ENCODE data around the gene RUFY2. TPM values are rescaled to one million over a fixed set of nuclear protein-coding genes. Genes with fewer than 3 reads are reported as not detected.

RUFY2 gene
- total RNA-seq, 2 donors from 2014 or later, result 27.5 to 44.0 TPM

DNA sequence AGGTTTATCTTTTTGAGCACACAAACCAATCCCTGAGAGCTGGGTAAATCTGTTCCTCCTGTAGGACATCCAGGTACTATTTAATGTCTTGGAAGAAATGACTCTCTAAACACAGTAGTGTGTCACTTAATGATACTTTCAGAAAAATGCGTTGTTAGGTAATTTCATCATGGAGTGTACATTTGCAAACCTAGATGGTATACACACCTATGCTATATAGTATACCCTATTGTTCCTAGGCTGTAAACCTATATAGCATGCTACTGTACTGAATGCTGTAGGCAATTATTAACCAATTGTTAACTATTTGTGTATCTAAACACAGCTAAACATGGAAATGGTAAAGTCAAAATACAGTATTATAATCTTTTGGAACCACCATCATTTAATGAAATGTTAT lies 10.1 kb downstream of the RUFY2 start:
- Histone ChIP-seq H3K27ac (no peak overlapping the region), H3K9me3 (no peaks in the 10 kb centered on the region), H3K4me3 (no peak overlapping the region), H3K36me3 (peaks cover 27% of the 10 kb centered on the region), H3K4me1 (ENCODE audit: control insufficient read depth in 1 of 2, low read depth in 2 of 2) (no peaks in the 10 kb centered on the region), H3K27me3 (replicated peaks; ENCODE audit: insufficient read depth) (no peaks in the 10 kb centered on the region)
- TF ChIP-seq, protein P1, sequence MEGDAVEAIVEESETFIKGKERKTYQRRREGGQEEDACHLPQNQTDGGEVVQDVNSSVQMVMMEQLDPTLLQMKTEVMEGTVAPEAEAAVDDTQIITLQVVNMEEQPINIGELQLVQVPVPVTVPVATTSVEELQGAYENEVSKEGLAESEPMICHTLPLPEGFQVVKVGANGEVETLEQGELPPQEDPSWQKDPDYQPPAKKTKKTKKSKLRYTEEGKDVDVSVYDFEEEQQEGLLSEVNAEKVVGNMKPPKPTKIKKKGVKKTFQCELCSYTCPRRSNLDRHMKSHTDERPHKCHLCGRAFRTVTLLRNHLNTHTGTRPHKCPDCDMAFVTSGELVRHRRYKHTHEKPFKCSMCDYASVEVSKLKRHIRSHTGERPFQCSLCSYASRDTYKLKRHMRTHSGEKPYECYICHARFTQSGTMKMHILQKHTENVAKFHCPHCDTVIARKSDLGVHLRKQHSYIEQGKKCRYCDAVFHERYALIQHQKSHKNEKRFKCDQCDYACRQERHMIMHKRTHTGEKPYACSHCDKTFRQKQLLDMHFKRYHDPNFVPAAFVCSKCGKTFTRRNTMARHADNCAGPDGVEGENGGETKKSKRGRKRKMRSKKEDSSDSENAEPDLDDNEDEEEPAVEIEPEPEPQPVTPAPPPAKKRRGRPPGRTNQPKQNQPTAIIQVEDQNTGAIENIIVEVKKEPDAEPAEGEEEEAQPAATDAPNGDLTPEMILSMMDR (IDR thresholded peaks at IDR 0.05), result no peak
- no peak for ATAC-seq (ENCODE audit: insufficient number of reproducible peaks, low FRiP score, low read depth)
- no peak for DNase-seq (ENCODE audit: low spot score)

DNA sequence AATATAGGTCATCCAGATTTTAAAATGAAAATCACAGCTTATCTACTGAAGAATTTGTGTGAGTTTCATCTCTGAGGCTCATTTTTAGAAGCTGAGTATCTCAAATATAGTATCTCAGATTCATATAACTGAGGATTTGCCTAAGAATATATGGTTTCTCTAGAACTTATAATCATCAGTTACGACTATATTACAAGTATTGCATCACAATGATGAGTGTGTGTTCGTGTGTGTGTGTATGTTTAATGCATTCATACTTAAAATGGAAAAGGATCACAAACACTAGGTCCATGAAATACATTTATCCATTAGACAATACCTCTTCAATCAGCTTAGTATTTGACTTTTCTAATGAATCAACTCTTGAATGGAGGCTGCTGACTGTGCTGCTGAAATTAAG lies 21.3 kb downstream of the RUFY2 start:
- Histone ChIP-seq H3K4me3 (no peak overlapping the region), H3K4me1 (ENCODE audit: control insufficient read depth in 1 of 2, low read depth in 2 of 2) (no peaks in the 10 kb centered on the region), H3K27ac (no peak overlapping the region), H3K27me3 (replicated peaks; ENCODE audit: insufficient read depth) (no peaks in the 10 kb centered on the region), H3K9me3 (no peaks in the 10 kb centered on the region), H3K36me3 (peaks cover 48% of the 10 kb centered on the region)
- TF ChIP-seq, protein P1 (IDR thresholded peaks at IDR 0.05), result no peak
- ATAC-seq (ENCODE audit: insufficient number of reproducible peaks, low FRiP score, low read depth) (no peak), DNase-seq (ENCODE audit: low spot score) (no peak)

DNA sequence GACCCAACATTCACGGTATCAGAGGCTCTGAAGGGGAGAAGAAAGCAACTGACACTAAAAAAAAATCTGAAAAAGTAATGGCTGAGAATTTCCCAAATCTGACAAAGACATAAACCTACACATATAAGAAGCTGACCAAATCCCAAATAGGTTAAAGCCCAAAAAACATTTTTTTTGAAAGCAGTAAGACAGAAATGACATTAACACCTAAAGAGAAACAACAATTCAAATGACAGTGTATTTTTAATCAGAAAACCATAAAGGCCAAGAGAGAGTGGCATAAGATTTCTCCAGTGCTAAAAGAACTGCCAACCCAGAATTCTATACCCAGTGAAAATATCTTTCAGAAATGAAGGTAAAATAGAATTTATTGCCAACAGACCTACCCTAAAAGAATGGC lies 35.5 kb downstream of the RUFY2 start:
- H3K36me3 ChIP-seq, result peaks cover 36% of the 10 kb centered on the region
- H3K4me3 ChIP-seq, result no peak overlapping the region
- H3K27ac ChIP-seq, result no peak overlapping the region

DNA sequence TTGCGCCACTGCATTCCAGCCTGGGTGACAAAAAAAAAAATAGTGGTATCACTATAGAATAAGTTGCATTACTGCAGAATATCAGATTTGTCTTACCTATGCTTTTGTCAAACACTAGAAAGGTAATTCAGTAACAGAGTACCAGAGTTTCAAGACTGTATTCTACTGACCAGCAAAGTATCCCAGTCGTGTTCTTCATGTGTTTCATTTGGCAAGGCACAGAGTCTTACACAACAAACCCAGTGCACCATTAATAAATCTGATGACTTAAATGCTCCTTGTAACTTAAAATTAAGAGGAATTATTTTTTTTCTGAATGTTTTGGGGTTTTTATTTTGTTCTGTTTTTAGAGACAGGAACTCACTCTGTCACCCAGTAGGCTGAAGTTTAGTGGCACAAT lies 40.0 kb downstream of the RUFY2 start:
- H3K9me3 ChIP-seq, result peaks cover 5% of the 10 kb centered on the region
- H3K4me3 ChIP-seq, result no peak overlapping the region
- no peaks in the 10 kb centered on the region for H3K27me3 ChIP-seq (replicated peaks; ENCODE audit: insufficient read depth)
- peaks cover 29% of the 10 kb centered on the region for H3K36me3 ChIP-seq
- H3K27ac ChIP-seq, result no peak overlapping the region
- TF ChIP-seq, protein P1 (IDR thresholded peaks at IDR 0.05), result no peak
- ATAC-seq (ENCODE audit: insufficient number of reproducible peaks, low FRiP score, low read depth) (no peak), DNase-seq (ENCODE audit: low spot score) (no peak)
- H3K4me1 ChIP-seq (ENCODE audit: control insufficient read depth in 1 of 2, low read depth in 2 of 2), result no peaks in the 10 kb centered on the region

More for the DNA sequence above, 35.5 kb downstream of the RUFY2 start:
- Histone ChIP-seq H3K4me1 (ENCODE audit: control insufficient read depth in 1 of 2, low read depth in 2 of 2) (no peaks in the 10 kb centered on the region), H3K9me3 (peaks cover 5% of the 10 kb centered on the region), H3K27me3 (replicated peaks; ENCODE audit: insufficient read depth) (no peaks in the 10 kb centered on the region)
- TF ChIP-seq, protein P1 (IDR thresholded peaks at IDR 0.05), result no peak
- ATAC-seq (ENCODE audit: insufficient number of reproducible peaks, low FRiP score, low read depth) (no peak), DNase-seq (ENCODE audit: low spot score) (no peak)

DNA sequence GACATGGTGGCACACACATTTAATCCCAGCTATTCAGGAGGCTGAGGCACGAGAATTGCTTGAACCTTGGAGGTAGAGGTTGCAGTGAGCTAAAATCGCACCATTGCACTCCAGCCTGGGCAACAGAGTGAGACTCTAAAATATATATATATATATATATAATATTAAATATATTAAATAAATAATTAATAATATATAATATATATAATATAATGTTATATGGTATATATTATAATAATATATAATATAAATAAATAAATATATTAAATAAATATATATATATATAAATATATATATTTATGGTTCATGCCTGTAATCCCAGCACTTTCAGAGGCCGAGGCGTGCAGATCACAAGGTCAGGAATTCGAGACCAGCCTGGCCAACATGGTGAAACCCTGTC lies 40.5 kb downstream of the RUFY2 start:
- no peaks in the 10 kb centered on the region for H3K9me3 ChIP-seq
- TF ChIP-seq, protein P1 (IDR thresholded peaks at IDR 0.05), result no peak
- no peak overlapping the region for H3K27ac ChIP-seq
- no peaks in the 10 kb centered on the region for H3K4me1 ChIP-seq (ENCODE audit: control insufficient read depth in 1 of 2, low read depth in 2 of 2)
- no peaks in the 10 kb centered on the region for H3K27me3 ChIP-seq (replicated peaks; ENCODE audit: insufficient read depth)
- DNase-seq (ENCODE audit: low spot score) (no peak), ATAC-seq (ENCODE audit: insufficient number of reproducible peaks, low FRiP score, low read depth) (no peak)
- no peak overlapping the region for H3K4me3 ChIP-seq
- H3K36me3 ChIP-seq, result peaks cover 24% of the 10 kb centered on the region
